ENCODE results near the gene TNC. TPM values are rescaled to one million over a fixed set of nuclear protein-coding genes. Genes with fewer than 3 reads are reported as not detected.

Gene TNC
- total RNA-seq, 4 donors from 2014 or later: 18.5 to 27.0 (median 22.7) TPM

GRCh38 chr9:115035841-115036612, 81.9 kb downstream of the TNC start:
- TF ChIP-seq, protein P1, sequence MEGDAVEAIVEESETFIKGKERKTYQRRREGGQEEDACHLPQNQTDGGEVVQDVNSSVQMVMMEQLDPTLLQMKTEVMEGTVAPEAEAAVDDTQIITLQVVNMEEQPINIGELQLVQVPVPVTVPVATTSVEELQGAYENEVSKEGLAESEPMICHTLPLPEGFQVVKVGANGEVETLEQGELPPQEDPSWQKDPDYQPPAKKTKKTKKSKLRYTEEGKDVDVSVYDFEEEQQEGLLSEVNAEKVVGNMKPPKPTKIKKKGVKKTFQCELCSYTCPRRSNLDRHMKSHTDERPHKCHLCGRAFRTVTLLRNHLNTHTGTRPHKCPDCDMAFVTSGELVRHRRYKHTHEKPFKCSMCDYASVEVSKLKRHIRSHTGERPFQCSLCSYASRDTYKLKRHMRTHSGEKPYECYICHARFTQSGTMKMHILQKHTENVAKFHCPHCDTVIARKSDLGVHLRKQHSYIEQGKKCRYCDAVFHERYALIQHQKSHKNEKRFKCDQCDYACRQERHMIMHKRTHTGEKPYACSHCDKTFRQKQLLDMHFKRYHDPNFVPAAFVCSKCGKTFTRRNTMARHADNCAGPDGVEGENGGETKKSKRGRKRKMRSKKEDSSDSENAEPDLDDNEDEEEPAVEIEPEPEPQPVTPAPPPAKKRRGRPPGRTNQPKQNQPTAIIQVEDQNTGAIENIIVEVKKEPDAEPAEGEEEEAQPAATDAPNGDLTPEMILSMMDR (IDR thresholded peaks at IDR 0.05): no peak
- TF ChIP-seq EP300 (IDR thresholded peaks at IDR 0.05): no peak
- no peak overlapping the region for H3K4me3 ChIP-seq
- H3K4me1 ChIP-seq: peaks cover 16% of the 10 kb centered on the region
- 88% methylated on average over 17 of the region's 17 CpGs for WGBS
- DNase-seq (ENCODE audit: low spot score in 2 of 2): no peak
- H3K27me3 ChIP-seq: no peaks in the 10 kb centered on the region
- no peak overlapping the region for H3K27ac ChIP-seq
- H3K9me3 ChIP-seq: no peaks in the 10 kb centered on the region
- no peaks in the 10 kb centered on the region for H3K36me3 ChIP-seq

GRCh38 chr9:115034801-115035200, 83.2 kb downstream of the TNC start:
- Histone ChIP-seq H3K27ac (no peak overlapping the region), H3K36me3 (no peaks in the 10 kb centered on the region), H3K4me3 (no peak overlapping the region), H3K4me1 (peaks cover 16% of the 10 kb centered on the region), H3K27me3 (no peaks in the 10 kb centered on the region), H3K9me3 (no peaks in the 10 kb centered on the region)
- DNase-seq (ENCODE audit: low spot score in 2 of 2): no peak
- TF ChIP-seq, protein P1 (IDR thresholded peaks at IDR 0.05): no peak
- no peak for TF ChIP-seq POLR2AphosphoS5 (IDR thresholded peaks at IDR 0.05)
- TF ChIP-seq EP300 (IDR thresholded peaks at IDR 0.05): no peak
- no peak for TF ChIP-seq POLR2A (IDR thresholded peaks at IDR 0.05)
- 57% methylated on average over 1 of the region's 1 CpG for WGBS

- H3K27me3 ChIP-seq: no peaks in the 10 kb centered on the region
- H3K9me3 ChIP-seq: no peaks in the 10 kb centered on the region
- H3K27ac ChIP-seq: no peak overlapping the region
- no peaks in the 10 kb centered on the region for H3K36me3 ChIP-seq
- WGBS: 92% methylated on average over 2 of the region's 2 CpGs
- no peak overlapping the region for H3K4me3 ChIP-seq
- TF ChIP-seq POLR2A (IDR thresholded peaks at IDR 0.05) (no peak), POLR2AphosphoS5 (IDR thresholded peaks at IDR 0.05) (no peak), EP300 (IDR thresholded peaks at IDR 0.05) (no peak)
- TF ChIP-seq, protein P1 (IDR thresholded peaks at IDR 0.05): no peak
- DNase-seq (ENCODE audit: low spot score in 2 of 2): no peak
- H3K4me1 ChIP-seq: peaks cover 16% of the 10 kb centered on the region
Measured at GRCh38 chr9:115033800-115034199, 84.2 kb downstream of the TNC start.

GRCh38 chr9:115032296-115032695, 85.7 kb downstream of the TNC start:
- DNase-seq (ENCODE audit: low spot score in 2 of 2): no peak
- Histone ChIP-seq H3K4me3 (no peak overlapping the region), H3K27ac (no peak overlapping the region), H3K36me3 (no peaks in the 10 kb centered on the region), H3K27me3 (no peaks in the 10 kb centered on the region), H3K4me1 (peaks cover 16% of the 10 kb centered on the region), H3K9me3 (no peaks in the 10 kb centered on the region)
- TF ChIP-seq EP300 (IDR thresholded peaks at IDR 0.05) (no peak), POLR2A (IDR thresholded peaks at IDR 0.05) (no peak), POLR2AphosphoS5 (IDR thresholded peaks at IDR 0.05) (no peak)
- TF ChIP-seq, protein P1 (IDR thresholded peaks at IDR 0.05): no peak
- WGBS: 85% methylated on average over 1 of the region's 1 CpG

DNA sequence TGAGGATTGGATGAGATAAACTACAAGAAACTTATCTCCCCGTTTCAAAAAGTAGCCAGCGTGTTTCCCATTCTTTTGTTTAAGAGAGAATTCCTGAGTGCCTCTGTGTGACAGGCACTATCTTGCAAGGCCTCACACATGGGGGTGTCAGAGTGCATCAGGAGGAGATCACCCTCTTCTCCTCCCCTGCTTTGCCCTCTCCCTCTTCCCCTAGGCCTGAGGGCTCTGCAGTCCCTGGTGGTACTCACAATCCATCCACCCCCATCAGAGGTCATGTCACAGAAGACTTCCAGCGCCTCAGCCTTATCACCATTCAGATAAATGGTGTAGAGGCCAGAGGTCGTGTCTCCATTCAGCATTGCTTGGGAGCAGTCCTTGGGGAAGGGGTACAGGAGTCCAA, 88.0 kb downstream of the TNC start:
- Histone ChIP-seq H3K9me3 (no peaks in the 10 kb centered on the region), H3K27ac (no peak overlapping the region), H3K4me3 (no peak overlapping the region), H3K36me3 (no peaks in the 10 kb centered on the region), H3K27me3 (no peaks in the 10 kb centered on the region), H3K4me1 (peaks cover 2% of the 10 kb centered on the region)
- no peak for DNase-seq (ENCODE audit: low spot score in 2 of 2)
- TF ChIP-seq, protein P1 (IDR thresholded peaks at IDR 0.05): no peak
- no peak for TF ChIP-seq POLR2AphosphoS5 (IDR thresholded peaks at IDR 0.05)
- no peak for TF ChIP-seq POLR2A (IDR thresholded peaks at IDR 0.05)
- no peak for TF ChIP-seq EP300 (IDR thresholded peaks at IDR 0.05)
- WGBS: 98% methylated on average over 4 of the region's 4 CpGs

All from suprapubic skin (tissue), 4 donors.